HG03280 (cell line): Measurements from ENCODE around the gene PTEN.
A peak's percentile ranks its signal among the peaks of the same experiment; 100 is the strongest.
"Not testable (repeated sequence)": the region's sequence is repeated elsewhere in the genome, so short reads cannot be mapped to it uniquely, and the experiment has no call there.

Experiments
- ATAC-seq: cut with Tn5 transposase; IDR thresholded peaks from one replicate; pipeline ENCODE4 v1.9.1; 2021; ENCODE audit warnings: mild to moderate bottlenecking, moderate library complexity; ENCODE audit not compliant: unreplicated experiment

The PTEN gene

GRCh38 chr10:87844837-87845623, 18.4 kb upstream of the PTEN start:
- no peak for ATAC-seq

GRCh38 chr10:87845624-87845998, 17.8 kb upstream of the PTEN start:
- ATAC-seq = no peak

GRCh38 chr10:87846023-87846422, 17.4 kb upstream of the PTEN start:
- ATAC-seq = no peak

- not testable (repeated sequence) for ATAC-seq
These were observed 16.7 kb upstream of the PTEN start for GRCh38 chr10:87846711-87847110.

- ATAC-seq = no peak
These were observed 15.9 kb upstream of the PTEN start for GRCh38 chr10:87847550-87847949.

- no peak for ATAC-seq
These were observed 14.4 kb upstream of the PTEN start for GRCh38 chr10:87849001-87849400.

GRCh38 chr10:87850742-87851205, 12.7 kb upstream of the PTEN start:
- ATAC-seq = no peak

GRCh38 chr10:87852089-87852488, 11.3 kb upstream of the PTEN start:
- ATAC-seq = no peak

- not testable (repeated sequence) for ATAC-seq
These were observed 8.2 kb upstream of the PTEN start for GRCh38 chr10:87855247-87855646.

- not testable (repeated sequence) for ATAC-seq
These were observed 7.8 kb upstream of the PTEN start for GRCh38 chr10:87855665-87856064.

GRCh38 chr10:87860156-87860795, 3.1 kb upstream of the PTEN start:
- no peak for ATAC-seq

GRCh38 chr10:87860816-87861403, 2.5 kb upstream of the PTEN start:
- ATAC-seq = no peak

GRCh38 chr10:87861566-87861952, 1.9 kb upstream of the PTEN start:
- peak; percentile 12 for ATAC-seq

- ATAC-seq = peak; percentile 60
These were observed 1.3 kb upstream of the PTEN start for GRCh38 chr10:87861953-87862678.

GRCh38 chr10:87862679-87863052, 759 bp upstream of the PTEN start:
- peak; percentile 15 for ATAC-seq

- ATAC-seq = not testable (repeated sequence)
These were observed 598 bp downstream of the PTEN start for GRCh38 chr10:87863951-87864495.

GRCh38 chr10:87864496-87865059, 1.2 kb downstream of the PTEN start:
- no peak for ATAC-seq

GRCh38 chr10:87865241-87865881, 1.9 kb downstream of the PTEN start:
- ATAC-seq = no peak

GRCh38 chr10:87866412-87866974, 3.1 kb downstream of the PTEN start:
- no peak for ATAC-seq

- ATAC-seq = no peak
These were observed 4.0 kb downstream of the PTEN start for GRCh38 chr10:87867453-87867852.
